ENCODE data around the gene IQCM.
"Not testable (repeated sequence)": the region's sequence is repeated elsewhere in the genome, so short reads cannot be mapped to it uniquely, and the experiment has no call there.

The IQCM gene

GRCh38 chr4:149552601-149553000 is 263.0 kb downstream of the IQCM start:
- no peak for DNase-seq

GRCh38 chr4:149549911-149550310 is 265.7 kb downstream of the IQCM start:
- no peak for DNase-seq

- DNase-seq: no peak
Measured at GRCh38 chr4:149534779-149535178, 280.9 kb downstream of the IQCM start.

- no peak for DNase-seq
Measured at GRCh38 chr4:149531861-149532260, 283.8 kb downstream of the IQCM start.

- no peak for DNase-seq
Measured at GRCh38 chr4:149523039-149523438, 292.6 kb downstream of the IQCM start.

- DNase-seq: no peak
Measured at GRCh38 chr4:149521611-149522425, 293.8 kb downstream of the IQCM start.

- DNase-seq: no peak
Measured at GRCh38 chr4:149518471-149518870, 297.2 kb downstream of the IQCM start.

GRCh38 chr4:149513081-149513480 is 302.6 kb downstream of the IQCM start:
- DNase-seq: no peak

GRCh38 chr4:149512501-149512900 is 303.1 kb downstream of the IQCM start:
- no peak for DNase-seq

- DNase-seq: no peak
Measured at GRCh38 chr4:149511558-149512298, 303.9 kb downstream of the IQCM start.

GRCh38 chr4:149507309-149507708 is 308.3 kb downstream of the IQCM start:
- DNase-seq: not testable (repeated sequence)

- DNase-seq: no peak
Measured at GRCh38 chr4:149500806-149501205, 314.8 kb downstream of the IQCM start.

GRCh38 chr4:149499726-149500125 is 315.9 kb downstream of the IQCM start:
- DNase-seq: no peak

GRCh38 chr4:149498246-149498645 is 317.4 kb downstream of the IQCM start:
- DNase-seq: no peak

GRCh38 chr4:149493492-149493891 is 322.2 kb downstream of the IQCM start:
- no peak for DNase-seq

- DNase-seq: no peak
Measured at GRCh38 chr4:149489321-149489720, 326.3 kb downstream of the IQCM start.

- DNase-seq: no peak
Measured at GRCh38 chr4:149486861-149487260, 328.8 kb downstream of the IQCM start.

GRCh38 chr4:149468669-149469068 is 347.0 kb downstream of the IQCM start:
- DNase-seq: not testable (repeated sequence)

- no peak for DNase-seq
Measured at GRCh38 chr4:149466446-149466845, 349.2 kb downstream of the IQCM start.

GRCh38 chr4:149465955-149466354 is 349.7 kb downstream of the IQCM start:
- no peak for DNase-seq

GRCh38 chr4:149443537-149443936 is 372.1 kb downstream of the IQCM start:
- no peak for DNase-seq

- no peak for DNase-seq
Measured at GRCh38 chr4:149441338-149441737, 374.3 kb downstream of the IQCM start.

GRCh38 chr4:149426461-149426860 is 389.2 kb downstream of the IQCM start:
- DNase-seq: no peak

- DNase-seq: no peak
Measured at GRCh38 chr4:149409555-149409962, 406.1 kb downstream of the IQCM start.

Data from activated CD8-positive, alpha-beta memory T cell treated with anti-CD3 and anti-CD28 coated beads for 24 hours (primary cell).